ENCODE results near the gene LAMB2.

Gene LAMB2

GRCh38 chr3:49161197-49161596 lies 28.3 kb upstream of the LAMB2 start:
- no peak for DNase-seq (ENCODE audit: low read depth)

GRCh38 chr3:49158792-49159191 lies 25.9 kb upstream of the LAMB2 start:
- DNase-seq (ENCODE audit: low read depth), result no peak

- DNase-seq (ENCODE audit: low read depth), result no peak
Measured at GRCh38 chr3:49158103-49158709, 25.4 kb upstream of the LAMB2 start.

GRCh38 chr3:49157289-49157688 lies 24.4 kb upstream of the LAMB2 start:
- DNase-seq (ENCODE audit: low read depth), result no peak

GRCh38 chr3:49153349-49153912 lies 20.6 kb upstream of the LAMB2 start:
- no peak for DNase-seq (ENCODE audit: low read depth)

- DNase-seq (ENCODE audit: low read depth), result no peak
Measured at GRCh38 chr3:49151610-49152009, 18.8 kb upstream of the LAMB2 start.

GRCh38 chr3:49148159-49148558 lies 15.3 kb upstream of the LAMB2 start:
- no peak for DNase-seq (ENCODE audit: low read depth)

- DNase-seq (ENCODE audit: low read depth), result no peak
Measured at GRCh38 chr3:49140080-49140479, 7.2 kb upstream of the LAMB2 start.

- DNase-seq (ENCODE audit: low read depth), result no peak
Measured at GRCh38 chr3:49135499-49135898, 2.6 kb upstream of the LAMB2 start.

- no peak for DNase-seq (ENCODE audit: low read depth)
Measured at GRCh38 chr3:49134471-49135265, 1.8 kb upstream of the LAMB2 start.

- peak; percentile 82 for DNase-seq (ENCODE audit: low read depth)
Measured at GRCh38 chr3:49133226-49133951, 539 bp upstream of the LAMB2 start.

GRCh38 chr3:49132073-49132436 lies 795 bp downstream of the LAMB2 start:
- no peak for DNase-seq (ENCODE audit: low read depth)

GRCh38 chr3:49131576-49131975 lies 1.3 kb downstream of the LAMB2 start:
- DNase-seq (ENCODE audit: low read depth), result no peak

- DNase-seq (ENCODE audit: low read depth), result no peak
Measured at GRCh38 chr3:49131040-49131439, 1.8 kb downstream of the LAMB2 start.

- no peak for DNase-seq (ENCODE audit: low read depth)
Measured at GRCh38 chr3:49124991-49125670, 7.7 kb downstream of the LAMB2 start.

- DNase-seq (ENCODE audit: low read depth), result no peak
Measured at GRCh38 chr3:49124203-49124602, 8.6 kb downstream of the LAMB2 start.

GRCh38 chr3:49123687-49124086 lies 9.2 kb downstream of the LAMB2 start:
- DNase-seq (ENCODE audit: low read depth), result no peak

- no peak for DNase-seq (ENCODE audit: low read depth)
Measured at GRCh38 chr3:49122886-49123545, 9.8 kb downstream of the LAMB2 start.

GRCh38 chr3:49122451-49122850 lies 10.4 kb downstream of the LAMB2 start:
- DNase-seq (ENCODE audit: low read depth), result no peak

- DNase-seq (ENCODE audit: low read depth), result no peak
Measured at GRCh38 chr3:49122022-49122421, 10.8 kb downstream of the LAMB2 start.

GRCh38 chr3:49121132-49121736 lies 11.6 kb downstream of the LAMB2 start:
- DNase-seq (ENCODE audit: low read depth), result no peak
